Panc1 (cell line): ENCODE measurements around the gene KIAA1217. TPM values are rescaled to one million over a fixed set of nuclear protein-coding genes. Genes with fewer than 3 reads are reported as not detected.

Experiments used
- ATAC-seq: fragments of 200-7000 bp; cut with Tn5 transposase; 2 replicates; pipeline ENCODE4 v1.9.1; 2020; ENCODE audit warnings: mild to moderate bottlenecking, moderate library complexity
- BruUV-seq: library from RNA; stranded (reverse); fragments of 400-500 nt; replicated peaks from 2 replicates; lab custom pipeline; 2021; lab: Mats Ljungman, UMichigan
- CTCF ChIA-PET: fragments of 300-600 bp; sonication (Branson Sonifier 250); formaldehyde crosslinking; loops from one replicate; lab custom pipeline; 2022; ENCODE audit warnings: antibody characterized with exemption; lab: Charles Lee
- POLR2A ChIA-PET: fragments of 300-600 bp; sonication (Branson Sonifier 250); formaldehyde crosslinking; loops from one replicate; lab custom pipeline; 2022; ENCODE audit warnings: antibody characterized with exemption; lab: Charles Lee
- DNase-seq: peaks from one replicate; pipeline ENCODE4 v3.0.0-alpha.2; 2010; ENCODE audit warnings: low read depth, low spot score
- H3K27ac ChIP-seq: 2 replicates; pipeline ENCODE4 v1.5.1; 2011; ENCODE audit warnings: mild to moderate bottlenecking, low read length, inconsistent platforms
- H3K27me3 ChIP-seq: fragments of 200-500 bp; sonication (Bioruptor generic); 2 replicates; pipeline ENCODE4 v1.6.0; 2014; ENCODE audit warnings: low read length, inconsistent platforms; ENCODE audit not compliant: control insufficient read depth, insufficient read depth
- H3K36me3 ChIP-seq: fragments of 200-500 bp; sonication (Bioruptor generic); 2 replicates; pipeline ENCODE4 v1.5.1; 2014; ENCODE audit warnings: inconsistent platforms, mild to moderate bottlenecking, low read length, moderate library complexity; ENCODE audit not compliant: control insufficient read depth, insufficient read depth
- H3K4me1 ChIP-seq: 2 replicates; pipeline ENCODE4 v1.5.1; 2011; ENCODE audit warnings: inconsistent platforms, mild to moderate bottlenecking, low read length, moderate library complexity; ENCODE audit not compliant: control insufficient read depth, insufficient read depth
- H3K4me3 ChIP-seq, 2 experiments: 2 replicates each; pipeline ENCODE4 v1.5.1; 2011 to 2012; ENCODE audit warnings: low read depth in 2 of 2, low read length in 2 of 2, mild to moderate bottlenecking in 2 of 2, inconsistent platforms in 1 of 2, moderate library complexity in 1 of 2
- H3K9me3 ChIP-seq: fragments of 200-500 bp; sonication (Bioruptor generic); 2 replicates; pipeline ENCODE4 v1.5.1; 2014; ENCODE audit warnings: low read depth, mild to moderate bottlenecking, inconsistent platforms, low read length, moderate library complexity; ENCODE audit not compliant: control insufficient read depth, insufficient read depth
- CTCF ChIP-seq: fragments of 450-650 bp; IDR thresholded peaks from 2 replicates; pipeline ENCODE4 v1.5.1; 2017; ENCODE audit warnings: mild to moderate bottlenecking
- POLR2AphosphoS5 ChIP-seq: IDR thresholded peaks from 2 replicates; pipeline ENCODE4 v1.6.1; 2012; ENCODE audit warnings: mild to moderate bottlenecking, low read depth, low read length, moderate library complexity
- SIN3A ChIP-seq: IDR thresholded peaks from 2 replicates; pipeline ENCODE4 v1.6.1; 2012; ENCODE audit warnings: low read depth, mild to moderate bottlenecking, low read length, moderate library complexity, borderline replicate concordance; ENCODE audit not compliant: insufficient read depth
- TCF7L2 ChIP-seq: IDR thresholded peaks from 2 replicates; pipeline ENCODE4 v1.6.1; 2011; ENCODE audit warnings: mild to moderate bottlenecking, low read depth, low read length, inconsistent platforms
- in situ Hi-C: cut with HindIII; loops from 2 replicates; pipeline ENCODE4 v1.10.0; 2016; ENCODE audit warnings: low sequenced_read_pairs, low pct_unique_long_range_greater_than_20kb
- intact Hi-C: fragments of 100-400 bp; cut with micrococcal nuclease; formaldehyde crosslinking; loops from one replicate; pipeline ENCODE4 v1.10.0; 2022; ENCODE audit not compliant: unreplicated experiment
- total RNA-seq: library from RNA; stranded (reverse); gene quantifications from one replicate; pipeline ENCODE4 v1.2.1, GENCODE V29; 2021; ENCODE audit not compliant: unreplicated experiment
- TF ChIP-seq, protein P1 (sequence below), 2 experiments: IDR thresholded peaks; 2 replicates each; pipeline ENCODE4 v1.6.1; 2011 to 2012; ENCODE audit warnings: low read depth in 2 of 2, control low read depth in 1 of 2, low read length in 1 of 2, mild to moderate bottlenecking in 1 of 2, moderate library complexity in 1 of 2; ENCODE audit not compliant: insufficient read depth in 1 of 2

The KIAA1217 gene
- total RNA-seq, 1 experiment from 2014 or later, result 11.6 TPM

GRCh38 chr10:24176658-24177057 lies 32.3 kb upstream of the KIAA1217 start:
- H3K27me3 ChIP-seq, result no peaks in the 10 kb centered on the region
- ChIA-PET POLR2A (no interaction called here), CTCF (no interaction called here)
- no peak for TF ChIP-seq SIN3A
- no peak overlapping the region for H3K27ac ChIP-seq
- DNase-seq, result no peak
- in situ Hi-C loops, result no loop called here
- no TSS peak for BruUV-seq
- H3K4me3 ChIP-seq, result no peak overlapping the region
- intact Hi-C loops, result no loop called here
- H3K9me3 ChIP-seq, result no peaks in the 10 kb centered on the region
- H3K4me1 ChIP-seq, result no peaks in the 10 kb centered on the region
- ATAC-seq, result no peak
- H3K36me3 ChIP-seq, result no peaks in the 10 kb centered on the region

GRCh38 chr10:24177636-24178035 lies 31.3 kb upstream of the KIAA1217 start:
- Histone ChIP-seq H3K27me3 (no peaks in the 10 kb centered on the region), H3K4me3 (no peak overlapping the region), H3K36me3 (no peaks in the 10 kb centered on the region), H3K9me3 (no peaks in the 10 kb centered on the region), H3K4me1 (no peaks in the 10 kb centered on the region), H3K27ac (no peak overlapping the region)
- TF ChIP-seq POLR2AphosphoS5 (no peak), CTCF (no peak), TCF7L2 (no peak), SIN3A (no peak)
- TF ChIP-seq, protein P1, sequence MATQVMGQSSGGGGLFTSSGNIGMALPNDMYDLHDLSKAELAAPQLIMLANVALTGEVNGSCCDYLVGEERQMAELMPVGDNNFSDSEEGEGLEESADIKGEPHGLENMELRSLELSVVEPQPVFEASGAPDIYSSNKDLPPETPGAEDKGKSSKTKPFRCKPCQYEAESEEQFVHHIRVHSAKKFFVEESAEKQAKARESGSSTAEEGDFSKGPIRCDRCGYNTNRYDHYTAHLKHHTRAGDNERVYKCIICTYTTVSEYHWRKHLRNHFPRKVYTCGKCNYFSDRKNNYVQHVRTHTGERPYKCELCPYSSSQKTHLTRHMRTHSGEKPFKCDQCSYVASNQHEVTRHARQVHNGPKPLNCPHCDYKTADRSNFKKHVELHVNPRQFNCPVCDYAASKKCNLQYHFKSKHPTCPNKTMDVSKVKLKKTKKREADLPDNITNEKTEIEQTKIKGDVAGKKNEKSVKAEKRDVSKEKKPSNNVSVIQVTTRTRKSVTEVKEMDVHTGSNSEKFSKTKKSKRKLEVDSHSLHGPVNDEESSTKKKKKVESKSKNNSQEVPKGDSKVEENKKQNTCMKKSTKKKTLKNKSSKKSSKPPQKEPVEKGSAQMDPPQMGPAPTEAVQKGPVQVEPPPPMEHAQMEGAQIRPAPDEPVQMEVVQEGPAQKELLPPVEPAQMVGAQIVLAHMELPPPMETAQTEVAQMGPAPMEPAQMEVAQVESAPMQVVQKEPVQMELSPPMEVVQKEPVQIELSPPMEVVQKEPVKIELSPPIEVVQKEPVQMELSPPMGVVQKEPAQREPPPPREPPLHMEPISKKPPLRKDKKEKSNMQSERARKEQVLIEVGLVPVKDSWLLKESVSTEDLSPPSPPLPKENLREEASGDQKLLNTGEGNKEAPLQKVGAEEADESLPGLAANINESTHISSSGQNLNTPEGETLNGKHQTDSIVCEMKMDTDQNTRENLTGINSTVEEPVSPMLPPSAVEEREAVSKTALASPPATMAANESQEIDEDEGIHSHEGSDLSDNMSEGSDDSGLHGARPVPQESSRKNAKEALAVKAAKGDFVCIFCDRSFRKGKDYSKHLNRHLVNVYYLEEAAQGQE (IDR thresholded peaks at IDR 0.05; ENCODE audit: insufficient read depth in 1 of 2, low read depth in 2 of 2, low read length in 1 of 2), result no peak
- BruUV-seq, result no TSS peak
- POLR2A ChIA-PET, result no interaction called here
- ATAC-seq, result no peak
- CTCF ChIA-PET, result no interaction called here
- DNase-seq, result no peak
- in situ Hi-C loops (no loop called here), intact Hi-C loops (no loop called here)

DNA sequence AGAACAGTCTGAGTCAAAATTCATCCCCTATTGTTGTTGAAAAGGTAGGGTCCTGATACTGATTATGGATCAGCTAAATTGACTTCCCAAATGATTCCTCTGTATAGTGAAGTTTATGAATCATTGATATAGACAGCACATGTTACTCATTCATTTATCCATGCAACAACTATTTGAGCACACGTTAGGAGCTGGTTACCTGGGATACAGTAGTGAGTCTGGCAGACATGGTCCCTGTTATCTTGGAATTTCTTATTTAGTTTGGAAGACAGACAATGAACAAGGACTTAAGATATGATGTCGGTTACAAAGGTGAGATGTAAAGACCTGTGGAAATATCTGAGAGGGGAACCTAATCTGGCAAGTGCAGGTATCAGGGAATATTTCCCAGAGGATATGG lies 28.0 kb upstream of the KIAA1217 start:
- TF ChIP-seq, protein P1 (IDR thresholded peaks at IDR 0.05; ENCODE audit: insufficient read depth in 1 of 2, low read depth in 2 of 2, low read length in 1 of 2), result no peak
- no peak for TF ChIP-seq TCF7L2
- no peak for TF ChIP-seq POLR2AphosphoS5
- TF ChIP-seq CTCF, result no peak
- no peak for TF ChIP-seq SIN3A
- H3K9me3 ChIP-seq, result no peaks in the 10 kb centered on the region
- BruUV-seq, result no TSS peak
- H3K4me1 ChIP-seq, result no peaks in the 10 kb centered on the region
- H3K27me3 ChIP-seq, result no peaks in the 10 kb centered on the region
- no peak for ATAC-seq
- no peak for DNase-seq
- POLR2A ChIA-PET, result no interaction called here
- H3K36me3 ChIP-seq, result no peaks in the 10 kb centered on the region
- intact Hi-C loops (no loop called here), in situ Hi-C loops (no loop called here)
- no peak overlapping the region for H3K27ac ChIP-seq
- no peak overlapping the region for H3K4me3 ChIP-seq
- CTCF ChIA-PET, result no interaction called here
